ENCODE results near the gene FAM162B. TPM values are rescaled to one million over a fixed set of nuclear protein-coding genes. Genes with fewer than 3 reads are reported as not detected.

The FAM162B gene
- total and polyA plus RNA-seq, 4 donors, result 0.56 to 1.0 (median 0.59) TPM

DNA sequence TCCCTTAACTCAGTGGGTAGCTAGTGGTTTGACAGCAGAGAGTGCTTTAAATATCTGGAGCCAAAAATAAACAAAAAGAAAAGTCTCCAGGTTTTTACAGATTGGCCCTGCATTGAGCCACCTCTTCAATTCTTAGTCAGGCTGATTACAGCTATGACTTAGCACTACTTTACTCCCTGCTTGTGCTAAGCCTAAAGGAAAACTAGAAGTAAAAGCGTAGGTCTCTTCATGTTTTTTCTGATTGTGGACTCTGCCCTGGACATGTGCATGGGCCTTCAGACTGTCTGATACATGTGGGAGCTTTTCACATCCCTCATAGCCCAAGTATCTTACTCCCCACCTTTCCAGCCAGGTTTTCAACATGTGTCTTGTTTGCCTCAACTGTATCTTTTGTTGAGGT lies 51.2 kb downstream of the FAM162B start:
- Histone ChIP-seq H3K27ac (ENCODE audit: low read depth in 1 of 2, low read length in 2 of 2) (no peak overlapping the region), H3K36me3 (ENCODE audit: control insufficient read depth in 4 of 4, insufficient read depth in 3 of 4, low read depth in 1 of 4, low read length in 3 of 4) (peaks cover 3 to 14% (median 11%) of the 10 kb centered on the region in 4 donors), H3K9me3 (ENCODE audit: control insufficient read depth in 4 of 4, low read length in 3 of 4) (peaks cover 0 to 2% (median 0%) of the 10 kb centered on the region in 4 donors), H3K4me3 (ENCODE audit: low read depth in 1 of 3, low read length in 3 of 3) (no peak overlapping the region), H3K4me1 (ENCODE audit: control insufficient read depth in 4 of 4, insufficient read depth in 4 of 4, low read length in 3 of 4) (no peaks in the 10 kb centered on the region), H3K9ac (ENCODE audit: low read depth in 1 of 2, low read length in 2 of 2) (no peak overlapping the region), H3K27me3 (ENCODE audit: control insufficient read depth in 4 of 4, insufficient read depth in 4 of 4, low read length in 3 of 4) (no peaks in the 10 kb centered on the region)
- TF ChIP-seq JUND (IDR thresholded peaks at IDR 0.05) (no peak), TAF1 (conservative IDR thresholded peaks at IDR 0.05) (no peak), HNF4A (conservative IDR thresholded peaks at IDR 0.05) (no peak), HNF4G (IDR thresholded peaks at IDR 0.05) (no peak), FOXA2 (IDR thresholded peaks at IDR 0.05) (no peak), EGR1 (IDR thresholded peaks at IDR 0.05; ENCODE audit: low read depth in 2 of 2) (no peak), FOXA1 (IDR thresholded peaks at IDR 0.05) (no peak), GABPA (IDR thresholded peaks at IDR 0.05 in 1 of 2, conservative IDR thresholded peaks at IDR 0.05 in 1 of 2) (no peak), YY1 (IDR thresholded peaks at IDR 0.05) (no peak), SP1 (IDR thresholded peaks at IDR 0.05) (no peak), RXRA (IDR thresholded peaks at IDR 0.05) (no peak), NR2F2 (IDR thresholded peaks at IDR 0.05) (no peak), RAD21 (IDR thresholded peaks at IDR 0.05) (no peak)
- TF ChIP-seq, protein P1, sequence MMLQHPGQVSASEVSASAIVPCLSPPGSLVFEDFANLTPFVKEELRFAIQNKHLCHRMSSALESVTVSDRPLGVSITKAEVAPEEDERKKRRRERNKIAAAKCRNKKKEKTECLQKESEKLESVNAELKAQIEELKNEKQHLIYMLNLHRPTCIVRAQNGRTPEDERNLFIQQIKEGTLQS (IDR thresholded peaks at IDR 0.05), result no peak
- TF ChIP-seq, protein P2, sequence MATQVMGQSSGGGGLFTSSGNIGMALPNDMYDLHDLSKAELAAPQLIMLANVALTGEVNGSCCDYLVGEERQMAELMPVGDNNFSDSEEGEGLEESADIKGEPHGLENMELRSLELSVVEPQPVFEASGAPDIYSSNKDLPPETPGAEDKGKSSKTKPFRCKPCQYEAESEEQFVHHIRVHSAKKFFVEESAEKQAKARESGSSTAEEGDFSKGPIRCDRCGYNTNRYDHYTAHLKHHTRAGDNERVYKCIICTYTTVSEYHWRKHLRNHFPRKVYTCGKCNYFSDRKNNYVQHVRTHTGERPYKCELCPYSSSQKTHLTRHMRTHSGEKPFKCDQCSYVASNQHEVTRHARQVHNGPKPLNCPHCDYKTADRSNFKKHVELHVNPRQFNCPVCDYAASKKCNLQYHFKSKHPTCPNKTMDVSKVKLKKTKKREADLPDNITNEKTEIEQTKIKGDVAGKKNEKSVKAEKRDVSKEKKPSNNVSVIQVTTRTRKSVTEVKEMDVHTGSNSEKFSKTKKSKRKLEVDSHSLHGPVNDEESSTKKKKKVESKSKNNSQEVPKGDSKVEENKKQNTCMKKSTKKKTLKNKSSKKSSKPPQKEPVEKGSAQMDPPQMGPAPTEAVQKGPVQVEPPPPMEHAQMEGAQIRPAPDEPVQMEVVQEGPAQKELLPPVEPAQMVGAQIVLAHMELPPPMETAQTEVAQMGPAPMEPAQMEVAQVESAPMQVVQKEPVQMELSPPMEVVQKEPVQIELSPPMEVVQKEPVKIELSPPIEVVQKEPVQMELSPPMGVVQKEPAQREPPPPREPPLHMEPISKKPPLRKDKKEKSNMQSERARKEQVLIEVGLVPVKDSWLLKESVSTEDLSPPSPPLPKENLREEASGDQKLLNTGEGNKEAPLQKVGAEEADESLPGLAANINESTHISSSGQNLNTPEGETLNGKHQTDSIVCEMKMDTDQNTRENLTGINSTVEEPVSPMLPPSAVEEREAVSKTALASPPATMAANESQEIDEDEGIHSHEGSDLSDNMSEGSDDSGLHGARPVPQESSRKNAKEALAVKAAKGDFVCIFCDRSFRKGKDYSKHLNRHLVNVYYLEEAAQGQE (IDR thresholded peaks at IDR 0.05), result no peak
- TF ChIP-seq, protein P3, sequence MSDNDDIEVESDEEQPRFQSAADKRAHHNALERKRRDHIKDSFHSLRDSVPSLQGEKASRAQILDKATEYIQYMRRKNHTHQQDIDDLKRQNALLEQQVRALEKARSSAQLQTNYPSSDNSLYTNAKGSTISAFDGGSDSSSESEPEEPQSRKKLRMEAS (IDR thresholded peaks at IDR 0.05), result no peak
- TF ChIP-seq, protein P4, sequence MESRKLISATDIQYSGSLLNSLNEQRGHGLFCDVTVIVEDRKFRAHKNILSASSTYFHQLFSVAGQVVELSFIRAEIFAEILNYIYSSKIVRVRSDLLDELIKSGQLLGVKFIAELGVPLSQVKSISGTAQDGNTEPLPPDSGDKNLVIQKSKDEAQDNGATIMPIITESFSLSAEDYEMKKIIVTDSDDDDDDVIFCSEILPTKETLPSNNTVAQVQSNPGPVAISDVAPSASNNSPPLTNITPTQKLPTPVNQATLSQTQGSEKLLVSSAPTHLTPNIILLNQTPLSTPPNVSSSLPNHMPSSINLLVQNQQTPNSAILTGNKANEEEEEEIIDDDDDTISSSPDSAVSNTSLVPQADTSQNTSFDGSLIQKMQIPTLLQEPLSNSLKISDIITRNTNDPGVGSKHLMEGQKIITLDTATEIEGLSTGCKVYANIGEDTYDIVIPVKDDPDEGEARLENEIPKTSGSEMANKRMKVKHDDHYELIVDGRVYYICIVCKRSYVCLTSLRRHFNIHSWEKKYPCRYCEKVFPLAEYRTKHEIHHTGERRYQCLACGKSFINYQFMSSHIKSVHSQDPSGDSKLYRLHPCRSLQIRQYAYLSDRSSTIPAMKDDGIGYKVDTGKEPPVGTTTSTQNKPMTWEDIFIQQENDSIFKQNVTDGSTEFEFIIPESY (IDR thresholded peaks at IDR 0.05), result no peak
- TF ChIP-seq, protein P5, sequence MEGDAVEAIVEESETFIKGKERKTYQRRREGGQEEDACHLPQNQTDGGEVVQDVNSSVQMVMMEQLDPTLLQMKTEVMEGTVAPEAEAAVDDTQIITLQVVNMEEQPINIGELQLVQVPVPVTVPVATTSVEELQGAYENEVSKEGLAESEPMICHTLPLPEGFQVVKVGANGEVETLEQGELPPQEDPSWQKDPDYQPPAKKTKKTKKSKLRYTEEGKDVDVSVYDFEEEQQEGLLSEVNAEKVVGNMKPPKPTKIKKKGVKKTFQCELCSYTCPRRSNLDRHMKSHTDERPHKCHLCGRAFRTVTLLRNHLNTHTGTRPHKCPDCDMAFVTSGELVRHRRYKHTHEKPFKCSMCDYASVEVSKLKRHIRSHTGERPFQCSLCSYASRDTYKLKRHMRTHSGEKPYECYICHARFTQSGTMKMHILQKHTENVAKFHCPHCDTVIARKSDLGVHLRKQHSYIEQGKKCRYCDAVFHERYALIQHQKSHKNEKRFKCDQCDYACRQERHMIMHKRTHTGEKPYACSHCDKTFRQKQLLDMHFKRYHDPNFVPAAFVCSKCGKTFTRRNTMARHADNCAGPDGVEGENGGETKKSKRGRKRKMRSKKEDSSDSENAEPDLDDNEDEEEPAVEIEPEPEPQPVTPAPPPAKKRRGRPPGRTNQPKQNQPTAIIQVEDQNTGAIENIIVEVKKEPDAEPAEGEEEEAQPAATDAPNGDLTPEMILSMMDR (IDR thresholded peaks at IDR 0.05; ENCODE audit: low read depth, low read length, missing input control), result no peak
- WGBS, result 96% methylated on average over 1 of the region's 1 CpG
- DNase-seq (ENCODE audit: low spot score), result no peak

Data from liver (tissue), 9 donors.